Vagina (tissue), 2 donors: ENCODE measurements around the gene FBXO44. TPM values are rescaled to one million over a fixed set of nuclear protein-coding genes. Genes with fewer than 3 reads are reported as not detected.

ENCODE experiments used
- DNase-seq, 2 donors: peaks; one replicate each; pipeline ENCODE4 v3.0.0-alpha.2; 2017; ENCODE audit errors: extremely low spot score in 2 of 2
- H3K27ac ChIP-seq: fragments of 200-600 bp; sonication (generic); one replicate; pipeline ENCODE4 v1.5.1; 2019
- H3K27me3 ChIP-seq: fragments of 200-600 bp; sonication (generic); one replicate; pipeline ENCODE4 v1.5.1; 2019
- H3K36me3 ChIP-seq, 2 donors: fragments of 200-600 bp; sonication (generic); one replicate each; pipeline ENCODE4 v1.5.1; 2017 to 2019
- H3K4me1 ChIP-seq: fragments of 200-600 bp; sonication (generic); one replicate; pipeline ENCODE4 v1.5.1; 2019
- H3K4me3 ChIP-seq, 2 donors: fragments of 200-600 bp; sonication (generic); 1 replicate in 1 of 2; 2 replicates in 1 of 2; pipeline ENCODE4 v1.5.1; 2016 to 2019
- H3K9me3 ChIP-seq: fragments of 200-600 bp; sonication (generic); one replicate; pipeline ENCODE4 v1.5.1; 2019
- CTCF ChIP-seq, 3 experiments: fragments of 450-650 bp in 2 of 3; fragments of 200-600 bp in 1 of 3; sonication (generic) in 1 of 3; IDR thresholded peaks; one replicate each; pipeline ENCODE4 v1.5.1; 2017 to 2019; ENCODE audit warnings: antibody characterized with exemption in 3 of 3, mild to moderate bottlenecking in 2 of 3, moderate library complexity in 2 of 3
- POLR2A ChIP-seq, 2 donors: fragments of 450-650 bp; IDR thresholded peaks; one replicate each; pipeline ENCODE4 v1.6.1; 2017; ENCODE audit warnings: antibody characterized with exemption in 2 of 2, mild to moderate bottlenecking in 2 of 2, moderate library complexity in 2 of 2
- POLR2AphosphoS5 ChIP-seq, 2 donors: sonication (generic); formaldehyde crosslinking; IDR thresholded peaks; one replicate each; pipeline ENCODE4 v1.9.0; 2017; ENCODE audit warnings: antibody characterized with exemption in 2 of 2, mild to moderate bottlenecking in 2 of 2, low read depth in 1 of 2; ENCODE audit not compliant: insufficient read depth in 1 of 2
- intact Hi-C: fragments of 100-400 bp; cut with DNase I; formaldehyde crosslinking; loops from one replicate; pipeline ENCODE4 v1.15.1; 2023
- total RNA-seq: library from RNA; depleted of rRNA; stranded (reverse); fragments of >200 nt; gene quantifications from one replicate; pipeline ENCODE4 v1.2.3, GENCODE V29; 2016

The FBXO44 gene
- total RNA-seq, 1 donor from 2014 or later, result 38.3 TPM

- Histone ChIP-seq H3K4me3 (peak overlapping the region in 1 of 2 donors; percentile 16), H3K27me3 (peaks cover 9% of the 10 kb centered on the region), H3K27ac (no peak overlapping the region), H3K4me1 (peaks cover 41% of the 10 kb centered on the region), H3K9me3 (no peaks in the 10 kb centered on the region), H3K36me3 (no peaks in the 10 kb centered on the region)
- TF ChIP-seq CTCF (IDR thresholded peaks at IDR 0.05), result peak in 1 of 3 experiments; percentile 57
- TF ChIP-seq POLR2A (IDR thresholded peaks at IDR 0.05), result no peak
- peak in 1 of 2 donors; percentile 30 for TF ChIP-seq POLR2AphosphoS5 (IDR thresholded peaks at IDR 0.05; ENCODE audit: insufficient read depth in 1 of 2, low read depth in 1 of 2)
- intact Hi-C loops, result loop anchor here (5.0 kb wide), 1 partner anchor 72 kb away; no protein-coding TSS in a partner anchor
- no peak for DNase-seq
Measured at GRCh38 chr1:11650331-11650991, 4.2 kb upstream of the FBXO44 start.

GRCh38 chr1:11651017-11651416 is 3.7 kb upstream of the FBXO44 start:
- H3K4me3 ChIP-seq, result no peak overlapping the region
- H3K4me1 ChIP-seq, result peaks cover 47% of the 10 kb centered on the region
- DNase-seq, result no peak
- intact Hi-C loops, result loop anchor here (5.0 kb wide), 1 partner anchor 71 kb away; no protein-coding TSS in a partner anchor
- H3K36me3 ChIP-seq, result no peaks in the 10 kb centered on the region
- TF ChIP-seq POLR2AphosphoS5 (IDR thresholded peaks at IDR 0.05; ENCODE audit: insufficient read depth in 1 of 2, low read depth in 1 of 2) (no peak), POLR2A (IDR thresholded peaks at IDR 0.05) (no peak), CTCF (IDR thresholded peaks at IDR 0.05) (no peak)
- no peaks in the 10 kb centered on the region for H3K9me3 ChIP-seq
- H3K27ac ChIP-seq, result no peak overlapping the region
- peaks cover 9% of the 10 kb centered on the region for H3K27me3 ChIP-seq

GRCh38 chr1:11652203-11652780 is 2.4 kb upstream of the FBXO44 start:
- H3K36me3 ChIP-seq, result no peaks in the 10 kb centered on the region
- intact Hi-C loops, result loop anchor here (5.0 kb wide), 1 partner anchor 70 kb away; no protein-coding TSS in a partner anchor
- H3K27me3 ChIP-seq, result peaks cover 9% of the 10 kb centered on the region
- H3K4me1 ChIP-seq, result peaks cover 48% of the 10 kb centered on the region
- no peak for DNase-seq
- no peak overlapping the region for H3K27ac ChIP-seq
- no peak for TF ChIP-seq POLR2AphosphoS5 (IDR thresholded peaks at IDR 0.05; ENCODE audit: insufficient read depth in 1 of 2, low read depth in 1 of 2)
- no peak for TF ChIP-seq POLR2A (IDR thresholded peaks at IDR 0.05)
- no peak for TF ChIP-seq CTCF (IDR thresholded peaks at IDR 0.05)
- H3K9me3 ChIP-seq, result no peaks in the 10 kb centered on the region
- H3K4me3 ChIP-seq, result no peak overlapping the region

- H3K4me1 ChIP-seq, result peaks cover 48% of the 10 kb centered on the region
- intact Hi-C loops, result loop anchor here (5.0 kb wide), 1 partner anchor 69 kb away; no protein-coding TSS in a partner anchor
- H3K4me3 ChIP-seq, result peak overlapping the region; percentile 58 to 94
- no peaks in the 10 kb centered on the region for H3K9me3 ChIP-seq
- no peak for TF ChIP-seq POLR2AphosphoS5 (IDR thresholded peaks at IDR 0.05; ENCODE audit: insufficient read depth in 1 of 2, low read depth in 1 of 2)
- no peak for TF ChIP-seq CTCF (IDR thresholded peaks at IDR 0.05)
- TF ChIP-seq POLR2A (IDR thresholded peaks at IDR 0.05), result no peak
- DNase-seq, result no peak
- no peaks in the 10 kb centered on the region for H3K36me3 ChIP-seq
- H3K27me3 ChIP-seq, result peaks cover 9% of the 10 kb centered on the region
- H3K27ac ChIP-seq, result peak overlapping the region; percentile 82
Measured at GRCh38 chr1:11653101-11653860, 1.4 kb upstream of the FBXO44 start.
